Common myeloid progenitor, CD34-positive (primary cell): Measurements from ENCODE around the gene KCNJ18.
"Not testable (repeated sequence)": the region's sequence is repeated elsewhere in the genome, so short reads cannot be mapped to it uniquely, and the experiment has no call there.

Source experiments
- CTCF ChIA-PET: fragments of 350-600 bp; sonication (Branson Sonifier 250); formaldehyde crosslinking; loops from one replicate; lab custom pipeline; 2021; ENCODE audit warnings: antibody characterized with exemption; lab: Charles Lee
- POLR2A ChIA-PET: fragments of 350-600 bp; sonication (Branson Sonifier 250); formaldehyde crosslinking; loops from one replicate; lab custom pipeline; 2021; ENCODE audit warnings: antibody characterized with exemption; lab: Charles Lee
- DNase-seq, 3 donors: peaks; one replicate each; pipeline versions ENCODE4 v3.0.0 to v3.0.0-alpha.2; 2013
- H3K27ac ChIP-seq, 2 experiments: 1 replicate in 1 of 2; 2 replicates in 1 of 2; pipeline ENCODE4 v1.7.0; 2013; ENCODE audit warnings: inconsistent platforms in 2 of 2, low read length in 2 of 2, mild to moderate bottlenecking in 2 of 2, low read depth in 1 of 2, moderate library complexity in 1 of 2; ENCODE audit not compliant: severe bottlenecking in 2 of 2, insufficient read depth in 1 of 2, poor library complexity in 1 of 2
- H3K27me3 ChIP-seq, 5 experiments: replicated peaks in 2 of 5; 1 replicate in 3 of 5; 2 replicates in 2 of 5; pipeline versions ENCODE4 v1.6.1 to v1.7.0; 2013; ENCODE audit warnings: low read length in 4 of 5, mild to moderate bottlenecking in 2 of 5, moderate library complexity in 2 of 5, inconsistent platforms in 1 of 5; ENCODE audit not compliant: insufficient read depth in 5 of 5, control insufficient read depth in 4 of 5
- H3K36me3 ChIP-seq, 4 experiments: 1 replicate in 2 of 4; 2 replicates in 2 of 4; pipeline versions ENCODE4 v1.6.1 to v1.7.0; 2013; ENCODE audit warnings: low read length in 3 of 4, control low read depth in 1 of 4, mild to moderate bottlenecking in 1 of 4; ENCODE audit not compliant: control insufficient read depth in 4 of 4, insufficient read depth in 4 of 4
- H3K4me1 ChIP-seq, 4 experiments: 1 replicate in 3 of 4; 2 replicates in 1 of 4; pipeline versions ENCODE4 v1.6.1 to v1.7.1; 2013; ENCODE audit warnings: low read length in 3 of 4, mild to moderate bottlenecking in 3 of 4, control low read depth in 1 of 4, inconsistent platforms in 1 of 4, moderate library complexity in 1 of 4; ENCODE audit not compliant: control insufficient read depth in 4 of 4, insufficient read depth in 4 of 4; ENCODE audit errors: control extremely low read depth in 1 of 4
- H3K4me3 ChIP-seq, 7 experiments: 1 replicate in 4 of 7; 2 replicates in 3 of 7; pipeline versions ENCODE4 v1.5.1 to v1.7.0; 2013; ENCODE audit warnings: mild to moderate bottlenecking in 7 of 7, low read length in 6 of 7, moderate library complexity in 6 of 7, inconsistent platforms in 2 of 7, low read depth in 2 of 7, control low read depth in 1 of 7; ENCODE audit not compliant: insufficient read depth in 4 of 7, control insufficient read depth in 1 of 7; ENCODE audit errors: extremely low read depth in 1 of 7
- H3K9me3 ChIP-seq, 5 experiments: 1 replicate in 4 of 5; 2 replicates in 1 of 5; pipeline versions ENCODE4 v1.6.1 to v1.7.1; 2013; ENCODE audit warnings: low read length in 4 of 5, mild to moderate bottlenecking in 2 of 5, inconsistent platforms in 1 of 5, low read depth in 1 of 5, moderate library complexity in 1 of 5; ENCODE audit not compliant: control insufficient read depth in 4 of 5, insufficient read depth in 2 of 5; ENCODE audit errors: control extremely low read depth in 1 of 5
- WGBS: methylation state at CpG from one replicate; pipeline ENCODE4 v1.1.5; 2013; ENCODE audit not compliant: insufficient coverage; 5-methylcytosine and 5-hydroxymethylcytosine counted together

The KCNJ18 gene

GRCh38 chr17:21671871-21672270, 20.5 kb upstream of the KCNJ18 start:
- peaks cover 0 to 27% (median 0%) of the 10 kb centered on the region in 5 experiments for H3K9me3 ChIP-seq
- H3K27me3 ChIP-seq, POLR2A ChIA-PET, H3K4me1 ChIP-seq, DNase-seq, H3K27ac ChIP-seq, H3K36me3 ChIP-seq, H3K4me3 ChIP-seq: not testable (repeated sequence)
- WGBS, result 78% methylated on average over 4 of the region's 4 CpGs
- CTCF ChIA-PET, result interaction anchor here (0.6 kb wide), 1 partner anchor 460 kb away, joined by 3 read pairs; no protein-coding TSS in a partner anchor

DNA sequence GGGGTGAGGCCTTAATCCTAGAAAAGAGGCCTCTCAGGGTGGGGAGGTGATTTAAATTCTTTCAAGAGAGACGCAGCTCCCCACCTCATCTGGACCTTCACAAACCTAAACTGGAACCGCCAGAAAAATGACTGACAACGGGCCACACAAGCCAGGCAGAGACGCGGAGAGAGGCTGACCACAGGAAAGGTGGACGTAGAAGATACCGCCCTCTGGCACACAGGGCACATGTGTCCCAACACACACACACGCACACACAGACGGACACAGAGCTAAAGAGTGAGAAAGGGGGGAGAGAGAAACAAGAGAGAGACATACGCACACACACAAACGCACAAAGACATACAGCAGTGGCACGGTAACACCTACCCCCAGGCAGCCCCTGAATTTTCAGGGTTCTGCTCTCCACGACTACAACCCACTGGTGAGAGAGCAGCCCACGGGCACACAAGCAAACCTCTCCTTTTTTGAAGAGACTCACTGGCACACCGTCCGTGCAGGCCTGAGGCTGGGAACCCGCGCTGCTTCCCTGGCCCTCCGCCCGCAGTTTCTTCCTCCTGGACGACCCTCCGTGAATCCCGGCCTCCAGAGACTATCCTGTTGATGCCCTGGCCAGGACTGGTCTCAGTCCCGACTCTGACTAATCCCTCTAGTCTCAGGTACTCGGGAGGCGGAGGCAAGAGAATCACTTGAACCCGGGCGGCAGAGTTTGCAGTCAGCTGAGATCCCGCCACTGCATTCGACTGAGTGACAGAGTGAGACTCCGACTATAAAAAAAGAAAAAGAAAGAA, 18.7 kb upstream of the KCNJ18 start:
- H3K4me3 ChIP-seq, CTCF ChIA-PET, DNase-seq, POLR2A ChIA-PET, H3K27ac ChIP-seq, H3K4me1 ChIP-seq, H3K36me3 ChIP-seq, H3K27me3 ChIP-seq: not testable (repeated sequence)
- H3K9me3 ChIP-seq, result peaks cover 0 to 31% (median 0%) of the 10 kb centered on the region in 5 experiments
- WGBS, result 88% methylated on average over 27 of the region's 31 CpGs

DNA sequence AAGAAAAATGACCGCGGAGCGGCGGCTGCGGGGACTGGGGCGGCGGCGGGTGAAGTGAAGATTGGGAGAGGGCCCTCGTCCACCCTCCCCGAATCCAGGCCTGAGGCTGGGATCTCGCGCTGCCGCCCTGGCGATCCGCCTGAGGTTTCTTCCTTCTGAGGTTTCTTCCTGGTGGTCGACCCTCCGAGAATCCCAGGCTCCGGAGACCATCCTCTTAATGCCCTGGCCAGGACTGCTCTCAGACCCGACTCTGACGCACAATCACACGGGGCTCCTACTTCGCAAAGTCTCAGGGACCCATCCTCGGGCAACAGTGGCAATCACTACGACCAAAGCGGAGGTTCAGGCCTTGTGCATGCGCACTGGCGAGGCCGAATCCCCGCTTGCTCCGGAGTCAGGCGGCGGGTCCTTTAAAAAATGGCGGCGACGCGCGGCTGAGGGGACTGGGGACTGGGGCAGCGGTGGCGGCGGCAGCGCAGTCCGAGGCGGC, 18.0 kb upstream of the KCNJ18 start:
- ChIA-PET POLR2A (no interaction called here), CTCF (no interaction called here)
- WGBS, result 87% methylated on average over 43 of the region's 43 CpGs
- H3K4me3 ChIP-seq, result no peak overlapping the region
- no peaks in the 10 kb centered on the region for H3K36me3 ChIP-seq
- no peak for DNase-seq
- H3K27me3 ChIP-seq, result peaks cover 0 to 11% (median 0%) of the 10 kb centered on the region in 5 experiments
- no peaks in the 10 kb centered on the region for H3K4me1 ChIP-seq
- H3K9me3 ChIP-seq, result peaks cover 0 to 37% (median 0%) of the 10 kb centered on the region in 5 experiments
- no peak overlapping the region for H3K27ac ChIP-seq

DNA sequence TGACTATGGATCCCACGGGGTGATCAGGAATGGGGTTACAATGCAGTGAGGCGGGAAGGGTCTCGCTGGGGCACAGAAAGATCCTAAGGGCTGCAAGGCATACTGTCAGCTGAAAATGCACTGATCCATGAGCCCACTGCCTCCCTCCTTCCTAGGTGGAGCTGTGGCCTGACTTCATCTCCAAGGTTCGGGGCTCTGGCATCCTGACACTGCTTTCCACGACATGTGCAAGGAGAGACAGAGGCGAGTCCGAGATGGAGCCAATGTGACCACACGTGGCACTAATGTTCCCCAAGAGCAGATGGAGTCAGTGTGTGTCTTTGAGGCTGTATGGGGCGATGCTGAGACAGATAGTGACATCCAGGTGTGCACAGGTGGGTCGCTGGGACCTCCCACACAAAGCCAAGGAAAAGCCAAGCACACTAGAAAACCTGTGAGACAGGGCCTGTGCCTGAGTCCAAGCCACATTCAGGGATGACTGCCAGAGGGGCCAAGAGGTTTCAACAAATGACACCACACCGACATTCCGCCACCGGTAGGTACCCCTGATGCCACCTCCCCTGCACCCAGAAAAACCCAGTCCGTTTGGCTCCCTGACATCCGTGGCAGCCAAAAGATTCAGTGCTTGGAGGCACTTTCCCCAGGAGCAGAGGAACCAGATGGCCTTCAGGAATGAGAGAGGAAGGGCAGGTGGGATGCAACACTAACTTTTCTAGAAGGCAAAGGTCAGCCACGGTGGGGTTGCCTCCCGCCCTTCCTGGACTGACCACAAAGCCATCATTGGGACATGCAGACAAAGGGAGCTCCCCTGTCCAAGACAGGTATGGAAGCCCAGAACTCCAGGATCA, 17.2 kb upstream of the KCNJ18 start:
- POLR2A ChIA-PET, H3K27ac ChIP-seq, CTCF ChIA-PET, H3K4me1 ChIP-seq, H3K4me3 ChIP-seq, DNase-seq, H3K36me3 ChIP-seq: not testable (repeated sequence)
- H3K9me3 ChIP-seq, result peaks cover 0 to 40% (median 0%) of the 10 kb centered on the region in 5 experiments
- H3K27me3 ChIP-seq, result peaks cover 0 to 17% (median 0%) of the 10 kb centered on the region in 5 experiments
- WGBS, result 81% methylated on average over 17 of the region's 17 CpGs

GRCh38 chr17:21675739-21676130, 16.6 kb upstream of the KCNJ18 start:
- H3K27ac ChIP-seq, DNase-seq, H3K4me1 ChIP-seq, CTCF ChIA-PET, H3K36me3 ChIP-seq, POLR2A ChIA-PET, H3K4me3 ChIP-seq: not testable (repeated sequence)
- WGBS, result 95% methylated on average over 3 of the region's 3 CpGs
- H3K27me3 ChIP-seq, result peaks cover 0 to 20% (median 0%) of the 10 kb centered on the region in 5 experiments
- peaks cover 0 to 42% (median 0%) of the 10 kb centered on the region in 5 experiments for H3K9me3 ChIP-seq

DNA sequence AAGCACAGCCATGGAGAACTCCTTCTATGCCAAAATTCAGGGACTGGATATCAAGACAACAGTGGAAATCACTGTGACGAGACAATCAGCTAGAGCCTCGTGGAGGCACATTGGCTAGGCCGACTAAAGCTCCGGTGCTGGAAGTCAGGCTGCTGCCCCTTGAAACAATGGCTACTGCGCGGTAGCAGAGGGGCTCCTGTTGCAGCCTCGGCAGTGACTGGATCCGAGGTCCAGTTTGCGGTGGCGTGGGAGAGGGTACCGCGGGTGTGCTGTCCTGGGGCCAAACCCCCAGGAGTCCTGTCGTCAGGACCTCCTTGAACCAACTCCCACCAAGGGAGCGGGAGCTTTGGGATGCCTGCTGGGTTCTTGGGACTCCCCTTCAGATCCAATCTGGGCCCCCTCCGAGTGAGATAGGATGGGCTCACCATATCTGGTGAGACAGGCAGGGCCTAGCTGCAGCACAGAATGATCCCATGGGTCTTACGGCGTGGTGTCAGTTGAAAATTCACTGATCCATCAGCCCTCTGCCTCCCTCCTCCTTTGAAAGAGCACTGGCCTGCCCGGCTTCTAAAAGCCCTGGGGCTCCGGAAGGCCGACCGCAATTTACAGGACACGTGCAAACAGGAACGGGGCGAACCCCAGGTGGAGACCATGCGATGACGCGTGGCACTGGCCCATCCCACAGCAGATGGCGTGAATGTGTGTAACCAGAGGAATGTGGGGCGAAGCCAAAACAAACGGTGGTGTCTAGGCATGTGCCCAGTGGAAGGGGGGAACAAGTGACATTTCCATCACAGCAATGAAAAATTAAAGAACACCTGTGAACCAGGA, 15.8 kb upstream of the KCNJ18 start:
- ChIA-PET POLR2A (no interaction called here), CTCF (no interaction called here)
- Histone ChIP-seq H3K27ac (no peak overlapping the region), H3K36me3 (no peaks in the 10 kb centered on the region), H3K4me1 (no peaks in the 10 kb centered on the region), H3K27me3 (peaks cover 0 to 20% (median 0%) of the 10 kb centered on the region in 5 experiments), H3K4me3 (no peak overlapping the region), H3K9me3 (peaks cover 0 to 43% (median 0%) of the 10 kb centered on the region in 5 experiments)
- 81% methylated on average over 30 of the region's 30 CpGs for WGBS
- DNase-seq, result no peak
